Kasumi-1 (cell line): ENCODE results near the gene METTL24.
A peak's percentile ranks its signal among the peaks of the same experiment; 100 is the strongest.
"Not testable (repeated sequence)": the region's sequence is repeated elsewhere in the genome, so short reads cannot be mapped to it uniquely, and the experiment has no call there.

ENCODE experiments used
- DNase-seq, 2 experiments: peaks; one replicate each; lab custom pipeline; 2025; lab: John Stamatoyannopoulos, UW

Gene METTL24

GRCh38 chr6:110265273-110265672 is 92.9 kb downstream of the METTL24 start:
- no peak for DNase-seq

- no peak for DNase-seq
Observed at GRCh38 chr6:110256366-110256765, 101.8 kb downstream of the METTL24 start.

GRCh38 chr6:110255211-110255750 is 102.9 kb downstream of the METTL24 start:
- DNase-seq: peak; percentile 66 to 67

GRCh38 chr6:110250838-110251237 is 107.3 kb downstream of the METTL24 start:
- no peak for DNase-seq

GRCh38 chr6:110250058-110250457 is 108.1 kb downstream of the METTL24 start:
- DNase-seq: no peak

- DNase-seq: no peak
Observed at GRCh38 chr6:110246900-110247546, 111.1 kb downstream of the METTL24 start.

GRCh38 chr6:110246378-110246777 is 111.8 kb downstream of the METTL24 start:
- DNase-seq: no peak

- DNase-seq: not testable (repeated sequence)
Observed at GRCh38 chr6:110244621-110245020, 113.5 kb downstream of the METTL24 start.

- DNase-seq: no peak
Observed at GRCh38 chr6:110239526-110240274, 118.4 kb downstream of the METTL24 start.

GRCh38 chr6:110236007-110236406 is 122.1 kb downstream of the METTL24 start:
- DNase-seq: not testable (repeated sequence)

- peak; percentile 58 to 63 for DNase-seq
Observed at GRCh38 chr6:110233770-110234374, 124.3 kb downstream of the METTL24 start.

- DNase-seq: no peak
Observed at GRCh38 chr6:110232450-110232849, 125.7 kb downstream of the METTL24 start.

GRCh38 chr6:110226261-110226660 is 131.9 kb downstream of the METTL24 start:
- no peak for DNase-seq

GRCh38 chr6:110221738-110222137 is 136.4 kb downstream of the METTL24 start:
- DNase-seq: no peak

GRCh38 chr6:110217266-110217665 is 140.9 kb downstream of the METTL24 start:
- no peak for DNase-seq

GRCh38 chr6:110216140-110216539 is 142.0 kb downstream of the METTL24 start:
- no peak for DNase-seq

GRCh38 chr6:110214338-110214737 is 143.8 kb downstream of the METTL24 start:
- DNase-seq: no peak

- DNase-seq: no peak
Observed at GRCh38 chr6:110211753-110212152, 146.4 kb downstream of the METTL24 start.

GRCh38 chr6:110207652-110208051 is 150.5 kb downstream of the METTL24 start:
- no peak for DNase-seq

- no peak for DNase-seq
Observed at GRCh38 chr6:110201151-110201884, 156.8 kb downstream of the METTL24 start.

GRCh38 chr6:110198561-110198960 is 159.6 kb downstream of the METTL24 start:
- DNase-seq: no peak

- no peak for DNase-seq
Observed at GRCh38 chr6:110196874-110197273, 161.3 kb downstream of the METTL24 start.
